HepG2 (cell line): Measurements from ENCODE around the gene GRAMD4. TPM values are rescaled to one million over a fixed set of nuclear protein-coding genes. Genes with fewer than 3 reads are reported as not detected.

Experiments
- ATAC-seq: fragments of 200-7000 bp; cut with Tn5 transposase; 3 replicates; pipeline ENCODE4 v1.9.1; 2020; ENCODE audit warnings: mild to moderate bottlenecking, moderate library complexity
- BruUV-seq: library from RNA; stranded (reverse); fragments of 400-500 nt; replicated peaks from 2 replicates; lab custom pipeline; 2021; lab: Mats Ljungman, UMichigan
- CTCF ChIA-PET: fragments of 300-600 bp; formaldehyde crosslinking; extraction: SDS; loops from one replicate; lab custom pipeline; 2021; ENCODE audit warnings: low total read pairs, inconsistent platforms, low intra/inter-chr PET ratio; lab: Yijun Ruan, JAX
- POLR2A ChIA-PET: fragments of 350-600 bp; sonication (Branson Sonifier 250); formaldehyde crosslinking; loops from one replicate; lab custom pipeline; 2020; ENCODE audit warnings: antibody characterized with exemption, inconsistent platforms; lab: Yijun Ruan, JAX
- DNase-seq: peaks from one replicate; pipeline ENCODE4 v3.0.0-alpha.2; 2015; ENCODE audit warnings: low spot score
- FAIRE-seq: peaks from 3 replicates; lab custom pipeline; 2011; peaks lifted over from hg19 to GRCh38; lab: Jason Lieb, UNC
- H2AFZ ChIP-seq: one replicate; pipeline ENCODE4 v1.6.1; 2011; ENCODE audit warnings: low read length, inconsistent platforms
- H3K27ac ChIP-seq: fragments of 300-600 bp; 3 replicates; pipeline ENCODE4 v1.8.0; 2011; ENCODE audit warnings: mixed run types, mild to moderate bottlenecking, mixed read lengths, low read length, inconsistent platforms; ENCODE audit not compliant: insufficient read depth; ENCODE audit errors: extremely low read length
- H3K27me3 ChIP-seq, 2 experiments: fragments of 200-600 bp in 1 of 2; 2 replicates in 1 of 2; 3 replicates in 1 of 2; pipeline versions ENCODE4 v1.6.0 to v1.8.0; 2011; ENCODE audit warnings: low read length in 2 of 2, mild to moderate bottlenecking in 2 of 2, moderate library complexity in 2 of 2, inconsistent platforms in 1 of 2; ENCODE audit not compliant: insufficient read depth in 2 of 2, control insufficient read depth in 1 of 2
- H3K36me3 ChIP-seq, 2 experiments: fragments of 200-600 bp in 1 of 2; replicated peaks in 1 of 2; 2 replicates in 1 of 2; 3 replicates in 1 of 2; pipeline versions ENCODE4 v1.5.1 to v1.8.0; 2011; ENCODE audit warnings: low read length in 2 of 2, inconsistent platforms in 1 of 2; ENCODE audit not compliant: insufficient read depth in 2 of 2, control insufficient read depth in 1 of 2
- H3K4me1 ChIP-seq: 2 replicates; pipeline ENCODE4 v1.5.1; 2012; ENCODE audit warnings: low read length, inconsistent platforms; ENCODE audit not compliant: insufficient read depth
- H3K4me2 ChIP-seq: 2 replicates; pipeline ENCODE4 v1.6.0; 2011; ENCODE audit warnings: low read depth, low read length, inconsistent platforms
- H3K4me3 ChIP-seq, 3 experiments: fragments of 200-600 bp in 1 of 3; sonication (generic), shearing (Covaris generic) in 1 of 3; replicated peaks in 1 of 3; 2 replicates each; pipeline ENCODE4 v1.5.1; 2011 to 2016; ENCODE audit warnings: low read length in 3 of 3, inconsistent platforms in 2 of 3, low read depth in 2 of 3, mild to moderate bottlenecking in 2 of 3, control low read depth in 1 of 3, mixed read lengths in 1 of 3; ENCODE audit not compliant: insufficient read depth in 1 of 3
- H3K79me2 ChIP-seq: one replicate; pipeline ENCODE4 v1.6.1; 2011; ENCODE audit warnings: low read length, inconsistent platforms; ENCODE audit not compliant: insufficient read depth
- H3K9ac ChIP-seq: 2 replicates; pipeline ENCODE4 v1.6.0; 2011; ENCODE audit warnings: mild to moderate bottlenecking, low read depth, low read length, inconsistent platforms; ENCODE audit not compliant: insufficient read depth
- H3K9me3 ChIP-seq: 2 replicates; pipeline ENCODE4 v1.5.1; 2012; ENCODE audit warnings: mild to moderate bottlenecking, low read length
- H4K20me1 ChIP-seq: 2 replicates; pipeline ENCODE4 v1.6.0; 2011; ENCODE audit warnings: inconsistent platforms, mild to moderate bottlenecking, low read length, moderate library complexity; ENCODE audit not compliant: insufficient read depth
- E2F2 ChIP-seq: sonication (generic); formaldehyde crosslinking; IDR thresholded peaks from 2 replicates; pipeline ENCODE4 v1.4.0; 2020; ENCODE audit warnings: missing genetic modification reagents, borderline replicate concordance
- EEA1 ChIP-seq: sonication (generic); formaldehyde crosslinking; IDR thresholded peaks from 2 replicates; pipeline ENCODE4 v1.5.1; 2020; ENCODE audit warnings: mild to moderate bottlenecking, missing genetic modification reagents, borderline replicate concordance
- EZH2 ChIP-seq: conservative IDR thresholded peaks from 2 replicates; pipeline ENCODE4 v1.6.1; 2012; ENCODE audit warnings: mild to moderate bottlenecking, low read depth, low read length, moderate library complexity
- HNF4A ChIP-seq: sonication (generic); formaldehyde crosslinking; IDR thresholded peaks from 2 replicates; pipeline ENCODE4 v1.4.0; 2020; ENCODE audit warnings: missing genetic modification reagents
- IRF9 ChIP-seq: sonication (generic); formaldehyde crosslinking; IDR thresholded peaks from 2 replicates; pipeline ENCODE4 v1.8.0; 2022; ENCODE audit warnings: missing genetic modification reagents, mild to moderate bottlenecking, borderline replicate concordance
- KLF15 ChIP-seq: sonication (generic); formaldehyde crosslinking; IDR thresholded peaks from 2 replicates; pipeline ENCODE4 v1.8.1; 2023; ENCODE audit warnings: borderline replicate concordance, mild to moderate bottlenecking, inconsistent platforms, missing genetic modification reagents, mixed read lengths
- PAWR ChIP-seq: sonication (generic); formaldehyde crosslinking; IDR thresholded peaks from 2 replicates; pipeline ENCODE4 v1.4.0; 2020; ENCODE audit warnings: missing genetic modification reagents, mild to moderate bottlenecking, borderline replicate concordance
- PHF20 ChIP-seq: sonication (generic); formaldehyde crosslinking; IDR thresholded peaks from 2 replicates; pipeline ENCODE4 v1.5.0; 2020; ENCODE audit warnings: mild to moderate bottlenecking, missing genetic modification reagents
- POLR2A ChIP-seq, 2 experiments: IDR thresholded peaks; 2 replicates each; pipeline ENCODE4 v1.6.1; 2011; ENCODE audit warnings: low read depth in 2 of 2, low read length in 2 of 2, mild to moderate bottlenecking in 1 of 2, moderate library complexity in 1 of 2; ENCODE audit not compliant: insufficient read depth in 1 of 2
- TBX2 ChIP-seq: sonication (generic); formaldehyde crosslinking; IDR thresholded peaks from 2 replicates; pipeline ENCODE4 v1.5.0; 2020; ENCODE audit warnings: missing genetic modification reagents, mild to moderate bottlenecking, borderline replicate concordance
- YY1 ChIP-seq: IDR thresholded peaks from 2 replicates; pipeline ENCODE4 v1.6.1; 2011; ENCODE audit warnings: low read length, low read depth, moderate library complexity, mild to moderate bottlenecking; ENCODE audit not compliant: insufficient read depth, insufficient replicate concordance
- ZFP62 ChIP-seq: sonication (generic); formaldehyde crosslinking; IDR thresholded peaks from 2 replicates; pipeline ENCODE4 v1.4.0; 2020; ENCODE audit warnings: missing genetic modification reagents
- ZNF205 ChIP-seq: IDR thresholded peaks from 2 replicates; pipeline ENCODE4 v1.6.1; 2018; ENCODE audit warnings: missing biosample characterization, missing genetic modification reagents
- ZNF207 ChIP-seq: fragments of 450-650 bp; IDR thresholded peaks from 2 replicates; pipeline ENCODE4 v1.6.1; 2016; ENCODE audit warnings: antibody characterized with exemption, borderline replicate concordance
- ZNF281 ChIP-seq: sonication (generic); formaldehyde crosslinking; IDR thresholded peaks from 2 replicates; pipeline ENCODE4 v1.4.0; 2020; ENCODE audit warnings: missing genetic modification reagents, borderline replicate concordance
- ZNF367 ChIP-seq: sonication (generic); formaldehyde crosslinking; IDR thresholded peaks from 2 replicates; pipeline ENCODE4 v1.4.0; 2020; ENCODE audit warnings: missing genetic modification reagents, borderline replicate concordance
- ZSCAN21 ChIP-seq: sonication (generic); formaldehyde crosslinking; IDR thresholded peaks from 2 replicates; pipeline ENCODE4 v1.8.0; 2022; ENCODE audit warnings: mild to moderate bottlenecking, missing genetic modification reagents, moderate library complexity, borderline replicate concordance
- ZSCAN29 ChIP-seq: sonication (generic); formaldehyde crosslinking; conservative IDR thresholded peaks from 2 replicates; pipeline ENCODE4 v1.4.0; 2020; ENCODE audit warnings: mild to moderate bottlenecking, missing genetic modification reagents
- WGBS: methylation state at CpG from one replicate; pipeline ENCODE4 v1.1.6; 2017; ENCODE audit warnings: low lambda C conversion rate; 5-methylcytosine and 5-hydroxymethylcytosine counted together
- in situ Hi-C: cut with HindIII; loops from 2 replicates; pipeline ENCODE4 v1.10.0; 2017; ENCODE audit warnings: low pct_unique_long_range_greater_than_20kb; ENCODE audit not compliant: extremely low pct_ligation_motif_present
- intact Hi-C: fragments of 100-400 bp; cut with micrococcal nuclease; formaldehyde crosslinking; loops from one replicate; pipeline ENCODE4 v1.10.0; 2022; ENCODE audit not compliant: unreplicated experiment
- polyA plus RNA-seq, 8 experiments: library from polyadenylated mRNA; depleted of rRNA in 3 of 8; stranded (reverse) in 7 of 8; unstranded in 1 of 8; fragments of >200 nt; fragmentation: Illumina TruSeq in 4 of 8; extraction: Trizol in 4 of 8; gene quantifications; 2 replicates each; pipeline versions ENCODE4 v1.2.1 to v1.2.3, GENCODE V29; 2011 to 2016; ENCODE audit warnings: low read depth in 4 of 8, missing spikeins in 1 of 8, mixed read lengths in 1 of 8; ENCODE audit not compliant: insufficient read depth in 1 of 8
- total RNA-seq, 5 experiments: library from RNA; depleted of rRNA; stranded (reverse); fragments of >200 nt; fragmentation: Illumina TruSeq; extraction: Trizol; gene quantifications; 2 replicates each; pipeline ENCODE4 v1.2.3, GENCODE V29; 2016; ENCODE audit warnings: low read depth in 1 of 5

Gene GRAMD4
- total and polyA plus RNA-seq, 2 of the 13 experiments (the other 11 are each of a cell fraction or from before 2014, with no cell fraction given), result 15.2 to 15.7 TPM

- 96% methylated on average over 7 of the region's 7 CpGs for WGBS
- POLR2A ChIA-PET, result no interaction called here
These were observed 21.7 kb downstream of the GRAMD4 start for GRCh38 chr22:46641811-46642266.

More at GRCh38 chr22:46641811-46642266, 21.7 kb downstream of the GRAMD4 start:
- Histone ChIP-seq H3K79me2 (no peaks in the 10 kb centered on the region), H3K4me2 (no peak overlapping the region), H2AFZ (no peak overlapping the region), H3K9me3 (no peaks in the 10 kb centered on the region), H3K36me3 (no peaks in the 10 kb centered on the region), H3K27ac (no peak overlapping the region), H3K4me3 (no peak overlapping the region), H4K20me1 (no peaks in the 10 kb centered on the region), H3K4me1 (peaks cover 42% of the 10 kb centered on the region), H3K27me3 (no peaks in the 10 kb centered on the region), H3K9ac (no peak overlapping the region)
- CTCF ChIA-PET, result no interaction called here
- FAIRE-seq (no peak), ATAC-seq (no peak), DNase-seq (no peak)
- in situ Hi-C loops, result no loop called here
- no TSS peak for BruUV-seq
- intact Hi-C loops, result no loop called here
- TF ChIP-seq EZH2 (no peak), EEA1 (CRISPR knock-in tag) (no peak), KLF15 (CRISPR knock-in tag) (no peak), ZSCAN21 (CRISPR knock-in tag) (no peak), POLR2A (IDR thresholded peaks at IDR 0.05; ENCODE audit: insufficient read depth in 1 of 2, low read depth in 2 of 2, low read length in 2 of 2) (no peak), ZSCAN29 (CRISPR knock-in tag) (no peak), ZFP62 (CRISPR knock-in tag) (no peak), HNF4A (CRISPR knock-in tag) (no peak), TBX2 (no peak), ZNF207 (no peak), YY1 (no peak), ZNF205 (CRISPR knock-in tag) (no peak), PAWR (CRISPR knock-in tag) (no peak), IRF9 (CRISPR knock-in tag) (no peak), ZNF367 (CRISPR knock-in tag) (no peak), E2F2 (CRISPR knock-in tag) (no peak), ZNF281 (CRISPR knock-in tag) (no peak), PHF20 (no peak)
- TF ChIP-seq, all 625 proteins: peak for 0
